Endothelial cell of umbilical vein (primary cell): ENCODE results near the gene SCRN1. TPM values are rescaled to one million over a fixed set of nuclear protein-coding genes. Genes with fewer than 3 reads are reported as not detected.

Source experiments
- BruUV-seq: library from RNA; stranded (reverse); fragments of 400-500 nt; replicated peaks from 2 replicates; lab custom pipeline; 2021; lab: Mats Ljungman, UMichigan
- CTCF ChIA-PET: fragments of 300-600, 350-600 bp; sonication (Branson Sonifier 250); formaldehyde crosslinking; loops from one replicate; lab custom pipeline; 2021; ENCODE audit warnings: antibody characterized with exemption, inconsistent platforms; lab: Charles Lee
- POLR2A ChIA-PET: fragments of 300-600, 350-600 bp; sonication (Branson Sonifier 250); formaldehyde crosslinking; loops from one replicate; lab custom pipeline; 2021; ENCODE audit warnings: antibody characterized with exemption, inconsistent platforms; lab: Charles Lee
- DNase-seq: peaks from one replicate; pipeline ENCODE4 v3.0.0-alpha.2; 2011; ENCODE audit warnings: low read depth, low spot score
- FAIRE-seq: peaks from 2 replicates; lab custom pipeline; 2011; peaks lifted over from hg19 to GRCh38; lab: Jason Lieb, UNC
- H2AFZ ChIP-seq: 2 replicates; pipeline ENCODE4 v1.6.0; 2012; ENCODE audit warnings: low read depth, low read length, control low read depth, inconsistent platforms
- H3K27ac ChIP-seq: 2 replicates; pipeline ENCODE4 v1.5.1; 2011; ENCODE audit warnings: low read depth, mild to moderate bottlenecking, control low read depth, low read length, moderate library complexity; ENCODE audit not compliant: insufficient read depth
- H3K27me3 ChIP-seq, 2 experiments: 2 replicates each; pipeline versions ENCODE4 v1.6.0 to v1.6.1; 2011; ENCODE audit warnings: low read length in 2 of 2, mixed read lengths in 1 of 2; ENCODE audit not compliant: control insufficient read depth in 2 of 2, insufficient read depth in 2 of 2
- H3K36me3 ChIP-seq, 2 experiments: 2 replicates in 1 of 2; 3 replicates in 1 of 2; pipeline ENCODE4 v1.5.1; 2011; ENCODE audit warnings: low read length in 2 of 2, mild to moderate bottlenecking in 1 of 2, moderate library complexity in 1 of 2; ENCODE audit not compliant: control insufficient read depth in 2 of 2, insufficient read depth in 2 of 2; ENCODE audit errors: extremely low read depth in 1 of 2
- H3K4me1 ChIP-seq: 3 replicates; pipeline ENCODE4 v1.5.1; 2011; ENCODE audit warnings: mild to moderate bottlenecking, low read length; ENCODE audit not compliant: control insufficient read depth, insufficient read depth; ENCODE audit errors: extremely low read depth
- H3K4me2 ChIP-seq: 2 replicates; pipeline ENCODE4 v1.6.1; 2011; ENCODE audit warnings: low read length, control low read depth, mixed read lengths; ENCODE audit not compliant: insufficient read depth
- H3K4me3 ChIP-seq, 3 experiments: fragments of 200-600 bp in 1 of 3; sonication (generic), shearing (Covaris generic) in 1 of 3; replicated peaks in 1 of 3; 2 replicates each; pipeline ENCODE4 v1.5.1; 2011 to 2016; ENCODE audit warnings: control low read depth in 3 of 3, low read length in 3 of 3, mild to moderate bottlenecking in 2 of 3, inconsistent platforms in 1 of 3, low read depth in 1 of 3, moderate library complexity in 1 of 3; ENCODE audit not compliant: insufficient read depth in 1 of 3
- H3K79me2 ChIP-seq: 2 replicates; pipeline ENCODE4 v1.6.0; 2012; ENCODE audit warnings: low read length, inconsistent platforms; ENCODE audit not compliant: control insufficient read depth, insufficient read depth
- H3K9ac ChIP-seq: replicated peaks from 2 replicates; pipeline ENCODE3; 2011; ENCODE audit warnings: low read length, control low read depth; ENCODE audit not compliant: insufficient read depth; ENCODE audit errors: extremely low read depth
- H3K9me1 ChIP-seq: replicated peaks from 3 replicates; pipeline ENCODE4 v1.6.0; 2011; ENCODE audit warnings: mild to moderate bottlenecking, low read length; ENCODE audit not compliant: control insufficient read depth, insufficient read depth; ENCODE audit errors: extremely low read depth
- H3K9me3 ChIP-seq: replicated peaks from 2 replicates; pipeline ENCODE4 v1.5.1; 2012; ENCODE audit warnings: low read length, inconsistent platforms; ENCODE audit not compliant: control insufficient read depth, insufficient read depth
- H4K20me1 ChIP-seq: replicated peaks from 2 replicates; pipeline ENCODE3; 2011; ENCODE audit warnings: mild to moderate bottlenecking, low read length; ENCODE audit not compliant: control insufficient read depth, insufficient read depth; ENCODE audit errors: extremely low read depth
- EZH2 ChIP-seq: IDR thresholded peaks from 2 replicates; pipeline ENCODE4 v1.6.1; 2012; ENCODE audit warnings: borderline replicate concordance, low read depth, mild to moderate bottlenecking, moderate library complexity, low read length, inconsistent platforms; ENCODE audit not compliant: severe bottlenecking
- FOS ChIP-seq: IDR thresholded peaks from 2 replicates; pipeline ENCODE4 v1.6.1; 2011; ENCODE audit warnings: mild to moderate bottlenecking, low read length, moderate library complexity, borderline replicate concordance; ENCODE audit not compliant: insufficient read depth
- GATA2 ChIP-seq: IDR thresholded peaks from 2 replicates; pipeline ENCODE4 v1.7.0; 2011; ENCODE audit warnings: low read depth, mild to moderate bottlenecking, moderate library complexity, mixed read lengths, low read length; ENCODE audit not compliant: insufficient read length, insufficient read depth
- JUN ChIP-seq: IDR thresholded peaks from 2 replicates; pipeline ENCODE4 v1.6.1; 2011; ENCODE audit warnings: borderline replicate concordance, low read depth; ENCODE audit not compliant: insufficient read length, insufficient read depth
- MYC ChIP-seq: IDR thresholded peaks from one replicate; pipeline ENCODE4 v1.6.1; 2011; ENCODE audit warnings: mild to moderate bottlenecking, low read depth, low read length
- POLR2A ChIP-seq: IDR thresholded peaks from 2 replicates; pipeline ENCODE4 v1.6.1; 2012; ENCODE audit warnings: low read depth, mild to moderate bottlenecking, control low read depth, low read length
- POLR2AphosphoS5 ChIP-seq: IDR thresholded peaks from 2 replicates; pipeline ENCODE4 v1.6.1; 2012; ENCODE audit warnings: low read depth, mild to moderate bottlenecking, control low read depth, low read length, moderate library complexity; ENCODE audit not compliant: insufficient read depth
- dilution Hi-C: fragments of 300-500 bp; cut with MboI; formaldehyde crosslinking; loops from one replicate; pipeline ENCODE4 v1.15.0; 2019; ENCODE audit warnings: low sequenced_read_pairs; ENCODE audit not compliant: extremely low pct_ligation_motif_present
- intact Hi-C: fragments of 100-400 bp; cut with micrococcal nuclease; formaldehyde crosslinking; loops from one replicate; pipeline ENCODE4 v1.10.0; 2022
- polyA plus RNA-seq, 4 experiments: library from polyadenylated mRNA; depleted of rRNA in 3 of 4; stranded (reverse) in 3 of 4; unstranded in 1 of 4; fragments of >200 nt; gene quantifications; 2 replicates each; pipeline versions ENCODE4 v1.2.1 to v1.2.3, GENCODE V29; 2011 to 2012; ENCODE audit warnings: missing spikeins in 1 of 4
- total RNA-seq: library from RNA; stranded (reverse); gene quantifications from 2 replicates; pipeline ENCODE4 v1.2.3, GENCODE V29; 2021
- TF ChIP-seq, protein P1 (sequence below): IDR thresholded peaks from 2 replicates; pipeline ENCODE4 v1.6.1; 2011; ENCODE audit not compliant: insufficient read depth, insufficient read length
- TF ChIP-seq, protein P2 (sequence below), 2 donors: IDR thresholded peaks; 1 replicate in 1 of 2; 2 replicates in 1 of 2; pipeline ENCODE4 v1.5.1; 2011; ENCODE audit warnings: low read length in 2 of 2, mild to moderate bottlenecking in 2 of 2, moderate library complexity in 2 of 2, control low read depth in 1 of 2, inconsistent platforms in 1 of 2, low read depth in 1 of 2; ENCODE audit not compliant: insufficient read depth in 1 of 2; ENCODE audit errors: extremely low read depth in 1 of 2

SCRN1 gene
- total and polyA plus RNA-seq, 2 donors (not counting 3 experiments of a cell fraction or from before 2014, with no cell fraction given): 57.0 to 127 TPM

DNA sequence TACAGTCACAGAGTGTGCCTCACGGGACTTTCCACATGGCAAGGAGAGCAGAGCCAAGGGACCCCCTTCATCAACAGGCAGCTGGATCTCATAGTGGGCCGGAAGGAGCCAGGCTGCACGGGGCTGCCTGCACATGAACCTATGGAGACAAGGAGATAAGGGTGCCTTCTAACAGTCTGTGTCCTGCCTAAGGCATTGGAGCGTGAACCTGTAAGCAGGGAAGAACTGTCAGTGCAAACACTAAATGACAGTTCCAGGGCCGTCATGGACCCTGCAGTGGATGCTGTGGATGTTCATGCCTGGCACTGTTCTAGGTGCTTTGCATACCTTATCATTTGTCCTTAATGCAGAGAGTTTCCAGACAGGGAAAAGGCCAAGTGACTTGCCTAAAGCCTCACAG lies 97.4 kb downstream of the SCRN1 start:
- Histone ChIP-seq H3K4me1 (no peaks in the 10 kb centered on the region), H3K9me1 (no peaks in the 10 kb centered on the region), H2AFZ (no peak overlapping the region), H3K4me3 (no peak overlapping the region), H3K27ac (no peak overlapping the region), H4K20me1 (no peaks in the 10 kb centered on the region), H3K9me3 (no peaks in the 10 kb centered on the region), H3K79me2 (no peaks in the 10 kb centered on the region), H3K9ac (no peak overlapping the region), H3K27me3 (peaks cover 0 to 8% of the 10 kb centered on the region in 2 experiments), H3K4me2 (no peak overlapping the region), H3K36me3 (no peaks in the 10 kb centered on the region)
- FAIRE-seq: no peak
- POLR2A ChIA-PET: no interaction called here
- DNase-seq: no peak
- no TSS peak for BruUV-seq
- TF ChIP-seq, protein P1, sequence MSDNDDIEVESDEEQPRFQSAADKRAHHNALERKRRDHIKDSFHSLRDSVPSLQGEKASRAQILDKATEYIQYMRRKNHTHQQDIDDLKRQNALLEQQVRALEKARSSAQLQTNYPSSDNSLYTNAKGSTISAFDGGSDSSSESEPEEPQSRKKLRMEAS: no peak
- no peak for TF ChIP-seq JUN
- TF ChIP-seq, protein P2, sequence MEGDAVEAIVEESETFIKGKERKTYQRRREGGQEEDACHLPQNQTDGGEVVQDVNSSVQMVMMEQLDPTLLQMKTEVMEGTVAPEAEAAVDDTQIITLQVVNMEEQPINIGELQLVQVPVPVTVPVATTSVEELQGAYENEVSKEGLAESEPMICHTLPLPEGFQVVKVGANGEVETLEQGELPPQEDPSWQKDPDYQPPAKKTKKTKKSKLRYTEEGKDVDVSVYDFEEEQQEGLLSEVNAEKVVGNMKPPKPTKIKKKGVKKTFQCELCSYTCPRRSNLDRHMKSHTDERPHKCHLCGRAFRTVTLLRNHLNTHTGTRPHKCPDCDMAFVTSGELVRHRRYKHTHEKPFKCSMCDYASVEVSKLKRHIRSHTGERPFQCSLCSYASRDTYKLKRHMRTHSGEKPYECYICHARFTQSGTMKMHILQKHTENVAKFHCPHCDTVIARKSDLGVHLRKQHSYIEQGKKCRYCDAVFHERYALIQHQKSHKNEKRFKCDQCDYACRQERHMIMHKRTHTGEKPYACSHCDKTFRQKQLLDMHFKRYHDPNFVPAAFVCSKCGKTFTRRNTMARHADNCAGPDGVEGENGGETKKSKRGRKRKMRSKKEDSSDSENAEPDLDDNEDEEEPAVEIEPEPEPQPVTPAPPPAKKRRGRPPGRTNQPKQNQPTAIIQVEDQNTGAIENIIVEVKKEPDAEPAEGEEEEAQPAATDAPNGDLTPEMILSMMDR (IDR thresholded peaks at IDR 0.05; ENCODE audit: extremely low read depth in 1 of 2, insufficient read depth in 1 of 2, low read depth in 1 of 2, low read length in 2 of 2): no peak
- TF ChIP-seq EZH2: no peak
- TF ChIP-seq POLR2AphosphoS5: no peak
- no peak for TF ChIP-seq FOS
- TF ChIP-seq MYC: no peak
- no peak for TF ChIP-seq POLR2A
- no peak for TF ChIP-seq GATA2
- dilution Hi-C loops: no loop called here
- intact Hi-C loops: no loop called here
- CTCF ChIA-PET: no interaction called here
